ENCODE results near the gene RNF213. TPM values are rescaled to one million over a fixed set of nuclear protein-coding genes. Genes with fewer than 3 reads are reported as not detected.

The RNF213 gene
- 26.2 and 27.6 TPM in 2 replicates for total RNA-seq

GRCh38 chr17:80260791-80261158 is at the start of gene RNF213:
RNF213 (plus strand) TSS chr17:80260852; CDS start chr17:80263682, 2,830 bp downstream.

GRCh38 chr17:80220054-80220735 is 40.5 kb upstream of the RNF213 start, which contains the start of the genes SGSH and SLC26A11:
SGSH (minus strand) TSS chr17:80220333; CDS start chr17:80220313, 20 bp downstream.
SLC26A11 (plus strand) TSS chr17:80220427; CDS start chr17:80221561, 1,134 bp downstream.

GRCh38 chr17:80414803-80415625 is 154.4 kb downstream of the RNF213 start, which contains the start of gene ENDOV:
ENDOV (plus strand) TSS chr17:80415167; CDS start chr17:80415195, 28 bp downstream.

Other genes starting within 250 kb of the RNF213 start
- 19.8 and 22.7 TPM in 2 replicates for gene TBC1D16, start 225.0 kb upstream of the RNF213 start, total RNA-seq
- 1.0 and 2.0 TPM in 2 replicates for gene CCDC40, start 224.2 kb upstream of the RNF213 start, total RNA-seq
- gene GAA, start 159.3 kb upstream of the RNF213 start, total RNA-seq = 24.2 and 26.9 TPM in 2 replicates
- gene EIF4A3, start 113.7 kb upstream of the RNF213 start, total RNA-seq = 91.1 and 92.5 TPM in 2 replicates
- under 0.01 TPM in 1 of 2 replicates, not detected in the other for gene CARD14, start 90.8 kb upstream of the RNF213 start, total RNA-seq
- 14.4 and 15.6 TPM in 2 replicates for gene SGSH, start 40.5 kb upstream of the RNF213 start, total RNA-seq
- 5.1 and 7.4 TPM in 2 replicates for gene SLC26A11, start 40.4 kb upstream of the RNF213 start, total RNA-seq
- 18.0 and 21.0 TPM in 2 replicates for gene ENDOV, start 154.3 kb downstream of the RNF213 start, total RNA-seq
- 1.6 and 2.2 TPM in 2 replicates for gene NPTX1, start 215.8 kb downstream of the RNF213 start, total RNA-seq

Data from bronchus fibroblast of lung (primary cell).